Testis (tissue), 2 donors: ENCODE measurements around the gene NTM.

ENCODE experiments used
- CTCF ChIP-seq, 3 experiments: fragments of 450-650 bp in 2 of 3; fragments of 200-600 bp in 1 of 3; sonication (generic) in 1 of 3; IDR thresholded peaks; one replicate each; pipeline ENCODE4 v1.5.1; 2016 to 2019; ENCODE audit warnings: antibody characterized with exemption in 3 of 3, mild to moderate bottlenecking in 2 of 3, moderate library complexity in 1 of 3
- POLR2A ChIP-seq: fragments of 450-650 bp; IDR thresholded peaks from one replicate; pipeline ENCODE4 v1.6.1; 2017; ENCODE audit warnings: antibody characterized with exemption, mild to moderate bottlenecking, moderate library complexity

GRCh38 chr11:131370090-131370751 is at the start of gene NTM:
- no peak for TF ChIP-seq CTCF (IDR thresholded peaks at IDR 0.05)
- TF ChIP-seq POLR2A = no peak
